AG04450 (cell line): ENCODE measurements around the gene FBXO17. TPM values are rescaled to one million over a fixed set of nuclear protein-coding genes. Genes with fewer than 3 reads are reported as not detected.

Source experiments
- CTCF ChIA-PET: fragments of 300-600, 350-600 bp; formaldehyde crosslinking; extraction: SDS; loops from one replicate; lab custom pipeline; 2022; ENCODE audit warnings: antibody characterized with exemption, inconsistent platforms; lab: Charles Lee
- POLR2A ChIA-PET: fragments of 350-600 bp; formaldehyde crosslinking; extraction: SDS; loops from one replicate; lab custom pipeline; 2021; ENCODE audit warnings: antibody characterized with exemption, inconsistent platforms; lab: Yijun Ruan, JAX
- DNase-seq: peaks from one replicate; pipeline ENCODE4 v3.0.0-alpha.2; 2011; ENCODE audit warnings: low read depth, low spot score
- H3K27ac ChIP-seq: one replicate; pipeline ENCODE4 v1.5.1; 2012; ENCODE audit warnings: low read depth, low read length, control low read depth
- H3K27me3 ChIP-seq: one replicate; pipeline ENCODE4 v1.6.0; 2012; ENCODE audit warnings: low read length; ENCODE audit not compliant: control insufficient read depth, insufficient read depth
- H3K4me3 ChIP-seq: 2 replicates; pipeline ENCODE4 v1.5.1; 2011; ENCODE audit warnings: mild to moderate bottlenecking, low read depth, low read length, control low read depth
- H3K9me3 ChIP-seq: 2 replicates; pipeline ENCODE4 v1.5.1; 2012; ENCODE audit warnings: low read length; ENCODE audit not compliant: control insufficient read depth, insufficient read depth
- polyA plus RNA-seq: library from polyadenylated mRNA; depleted of rRNA; stranded (reverse); fragments of >200 nt; gene quantifications from 2 replicates; pipeline ENCODE4 v1.2.3, GENCODE V29; 2011
- TF ChIP-seq, protein P1 (sequence below): IDR thresholded peaks from 2 replicates; pipeline ENCODE4 v1.5.1; 2011; ENCODE audit warnings: low read depth, low read length, control low read depth, inconsistent platforms

The FBXO17 gene
- polyA plus RNA-seq, 1 experiment, result 10.8 TPM

DNA sequence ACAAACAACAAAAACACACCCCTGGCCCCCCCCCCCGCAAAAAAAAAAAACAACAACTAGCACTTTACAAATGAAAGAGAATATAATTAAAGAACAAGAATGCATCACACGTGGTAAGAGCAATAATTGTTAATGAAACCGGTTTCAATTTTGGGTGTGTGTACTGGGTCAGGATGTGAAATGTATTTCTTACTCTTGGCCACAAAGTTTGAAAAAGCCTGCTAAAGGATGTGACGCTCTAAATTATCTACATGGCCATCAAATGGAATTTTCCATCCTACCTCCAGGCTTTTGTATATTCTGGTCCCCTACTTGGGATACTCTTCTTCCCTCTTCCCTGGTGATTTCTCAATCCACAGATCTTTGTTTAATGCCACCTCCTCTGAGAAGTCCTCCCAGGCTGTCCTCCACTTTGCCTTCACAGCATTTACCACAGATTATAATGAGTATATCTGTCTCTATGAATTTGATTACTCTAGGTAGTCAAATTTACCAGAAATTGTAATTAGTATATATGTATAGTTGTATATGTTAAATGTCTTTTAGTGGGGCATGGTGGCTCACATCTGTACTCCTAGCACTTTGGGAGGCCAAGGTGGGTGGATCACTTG is 47.0 kb downstream of the FBXO17 start:
- H3K27ac ChIP-seq, result no peak overlapping the region
- POLR2A ChIA-PET, result no interaction called here
- CTCF ChIA-PET, result interaction anchor here (0.6 to 2.9 kb wide), 8 partner anchors 11 to 539 kb away, joined by 4 to 11 read pairs (median 7); partner anchors contain the start of gene FAM98C
- no peak overlapping the region for H3K4me3 ChIP-seq
- TF ChIP-seq, protein P1, sequence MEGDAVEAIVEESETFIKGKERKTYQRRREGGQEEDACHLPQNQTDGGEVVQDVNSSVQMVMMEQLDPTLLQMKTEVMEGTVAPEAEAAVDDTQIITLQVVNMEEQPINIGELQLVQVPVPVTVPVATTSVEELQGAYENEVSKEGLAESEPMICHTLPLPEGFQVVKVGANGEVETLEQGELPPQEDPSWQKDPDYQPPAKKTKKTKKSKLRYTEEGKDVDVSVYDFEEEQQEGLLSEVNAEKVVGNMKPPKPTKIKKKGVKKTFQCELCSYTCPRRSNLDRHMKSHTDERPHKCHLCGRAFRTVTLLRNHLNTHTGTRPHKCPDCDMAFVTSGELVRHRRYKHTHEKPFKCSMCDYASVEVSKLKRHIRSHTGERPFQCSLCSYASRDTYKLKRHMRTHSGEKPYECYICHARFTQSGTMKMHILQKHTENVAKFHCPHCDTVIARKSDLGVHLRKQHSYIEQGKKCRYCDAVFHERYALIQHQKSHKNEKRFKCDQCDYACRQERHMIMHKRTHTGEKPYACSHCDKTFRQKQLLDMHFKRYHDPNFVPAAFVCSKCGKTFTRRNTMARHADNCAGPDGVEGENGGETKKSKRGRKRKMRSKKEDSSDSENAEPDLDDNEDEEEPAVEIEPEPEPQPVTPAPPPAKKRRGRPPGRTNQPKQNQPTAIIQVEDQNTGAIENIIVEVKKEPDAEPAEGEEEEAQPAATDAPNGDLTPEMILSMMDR, result no peak
- H3K9me3 ChIP-seq, result no peaks in the 10 kb centered on the region; the same call in 1 of the 2 replicates
- no peaks in the 10 kb centered on the region for H3K27me3 ChIP-seq
- DNase-seq, result no peak

- ChIA-PET CTCF (no interaction called here), POLR2A (no interaction called here)
- TF ChIP-seq, protein P1, result no peak
These were observed 51.2 kb downstream of the FBXO17 start for GRCh38 chr19:38924388-38924787.

GRCh38 chr19:38922482-38922881 is 53.1 kb downstream of the FBXO17 start:
- POLR2A ChIA-PET, result no interaction called here

More at GRCh38 chr19:38924388-38924787, 51.2 kb downstream of the FBXO17 start:
- no peak overlapping the region for H3K27ac ChIP-seq
- no peak for DNase-seq
- no peaks in the 10 kb centered on the region for H3K27me3 ChIP-seq
- no peaks in the 10 kb centered on the region; the same call in 1 of the 2 replicates for H3K9me3 ChIP-seq
- no peak overlapping the region for H3K4me3 ChIP-seq

DNA sequence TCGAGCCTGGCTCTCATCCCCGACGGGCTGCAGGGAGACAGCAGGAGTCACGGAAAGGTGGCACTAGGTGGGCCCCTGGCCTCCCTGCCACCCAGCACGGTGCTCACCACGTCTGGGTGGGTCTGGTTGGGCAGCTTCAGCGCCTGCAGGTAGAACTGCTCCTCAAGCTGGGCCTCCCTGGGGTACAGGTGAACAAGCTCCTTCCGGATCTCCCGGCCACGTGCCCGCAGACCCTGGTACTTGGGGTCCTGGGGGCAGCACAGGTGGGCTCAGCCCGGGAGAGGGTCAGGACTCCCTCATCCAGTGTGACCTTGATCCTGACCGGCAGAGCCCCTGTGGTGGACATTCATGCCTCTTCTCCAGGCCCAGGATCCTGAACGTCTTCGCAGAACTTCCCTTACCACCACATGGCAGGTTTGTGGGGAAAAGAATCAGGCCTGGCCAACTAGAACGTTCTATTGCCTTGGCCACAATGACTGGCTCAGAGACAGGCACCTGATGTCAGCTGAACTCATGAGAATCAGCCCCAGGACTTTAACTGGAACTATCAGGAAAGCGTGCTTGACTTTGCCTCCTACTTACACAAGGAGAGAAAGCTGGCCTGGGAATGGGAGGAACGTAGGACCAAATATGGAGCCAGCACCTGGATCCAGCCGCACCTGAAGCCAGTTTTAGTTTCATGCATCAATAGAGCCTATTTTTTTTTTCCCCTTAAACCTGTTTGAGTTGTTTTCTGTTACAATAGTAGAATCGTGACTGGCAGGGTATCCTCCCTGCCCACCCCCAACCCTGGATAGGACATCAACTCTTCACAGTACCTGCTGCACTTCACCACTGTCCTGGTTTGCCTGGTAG is 53.9 kb downstream of the FBXO17 start:
- H3K9me3 ChIP-seq, result no peaks in the 10 kb centered on the region; the same call in 1 of the 2 replicates
- TF ChIP-seq, protein P1, result no peak
- ChIA-PET POLR2A (interaction anchor here (1.7 kb wide), 1 partner anchor 21 kb away, joined by 5 read pairs; the partner anchor contains the start of genes NFKBIB and SIRT2), CTCF (no interaction called here)
- no peak overlapping the region for H3K27ac ChIP-seq
- DNase-seq, result no peak
- no peak overlapping the region for H3K4me3 ChIP-seq
- H3K27me3 ChIP-seq, result no peaks in the 10 kb centered on the region

More at GRCh38 chr19:38922482-38922881, 53.1 kb downstream of the FBXO17 start:
- no peaks in the 10 kb centered on the region; the same call in 1 of the 2 replicates for H3K9me3 ChIP-seq
- no peak overlapping the region for H3K27ac ChIP-seq
- CTCF ChIA-PET, result no interaction called here
- no peaks in the 10 kb centered on the region for H3K27me3 ChIP-seq
- no peak for DNase-seq
- TF ChIP-seq, protein P1, result no peak
- H3K4me3 ChIP-seq, result no peak overlapping the region
